ENCODE results near the gene FSIP1. TPM values are rescaled to one million over a fixed set of nuclear protein-coding genes. Genes with fewer than 3 reads are reported as not detected.

Gene FSIP1
- total RNA-seq, 1 experiment from 2014 or later: 0.61 TPM

GRCh38 chr15:39741258-39741657 is 41.4 kb downstream of the FSIP1 start:
- DNase-seq (ENCODE audit: low spot score) (no peak), ATAC-seq (no peak)
- ChIA-PET POLR2A (interaction anchor here (0.5 to 0.6 kb wide), 2 partner anchors 65 to 225 kb away, joined by 3 to 5 read pairs; no protein-coding TSS in a partner anchor), CTCF (interaction anchor here (0.6 to 5.4 kb wide), 2 partner anchors 16 to 1164 kb away, joined by 3 to 42 read pairs; no protein-coding TSS in a partner anchor)
- H3K4me3 Mint-ChIP-seq: no peak overlapping the region
- H3K27ac Mint-ChIP-seq: no peak overlapping the region
- H3K36me3 Mint-ChIP-seq: no peaks in the 10 kb centered on the region
- no peaks in the 10 kb centered on the region for H3K27me3 Mint-ChIP-seq (ENCODE audit: low read depth)
- peaks cover 12% of the 10 kb centered on the region; the same call in 1 of the 2 replicates for H3K4me1 Mint-ChIP-seq
- no peak for TF ChIP-seq ZNF232 (CRISPR knock-in tag; IDR thresholded peaks at IDR 0.05)
- TF ChIP-seq NR1H2 (CRISPR knock-in tag; IDR thresholded peaks at IDR 0.05): no peak
- no peak for TF ChIP-seq HMGXB4 (CRISPR knock-in tag; IDR thresholded peaks at IDR 0.05)
- H3K9me3 Mint-ChIP-seq: no peaks in the 10 kb centered on the region

GRCh38 chr15:39738998-39739397 is 43.6 kb downstream of the FSIP1 start:
- no peaks in the 10 kb centered on the region for H3K27me3 Mint-ChIP-seq (ENCODE audit: low read depth)
- H3K9me3 Mint-ChIP-seq: no peaks in the 10 kb centered on the region
- H3K36me3 Mint-ChIP-seq: no peaks in the 10 kb centered on the region
- POLR2A ChIA-PET: no interaction called here
- ATAC-seq (no peak), DNase-seq (ENCODE audit: low spot score) (no peak)
- TF ChIP-seq FOXP4 (CRISPR knock-in tag; IDR thresholded peaks at IDR 0.05) (no peak), GABPB1 (CRISPR knock-in tag; IDR thresholded peaks at IDR 0.05) (no peak), ZNF138 (CRISPR knock-in tag; conservative IDR thresholded peaks at IDR 0.05) (no peak), ZNF512 (CRISPR knock-in tag; IDR thresholded peaks at IDR 0.05; ENCODE audit: borderline replicate concordance) (no peak), E2F5 (CRISPR knock-in tag; IDR thresholded peaks at IDR 0.05) (no peak), TCF7 (CRISPR knock-in tag; IDR thresholded peaks at IDR 0.05; ENCODE audit: low read depth) (no peak), KAT7 (CRISPR knock-in tag; IDR thresholded peaks at IDR 0.05; ENCODE audit: borderline replicate concordance) (no peak), EMX1 (CRISPR knock-in tag; IDR thresholded peaks at IDR 0.05) (no peak)
- H3K4me1 Mint-ChIP-seq: peaks cover 12% of the 10 kb centered on the region; the same call in 1 of the 2 replicates
- H3K4me3 Mint-ChIP-seq: no peak overlapping the region
- CTCF ChIA-PET: interaction anchor here (5.4 kb wide), 1 partner anchor 19 kb away, joined by 42 read pairs; no protein-coding TSS in a partner anchor
- H3K27ac Mint-ChIP-seq: no peak overlapping the region

- H3K4me1 Mint-ChIP-seq: no peaks in the 10 kb centered on the region
- POLR2A ChIA-PET: interaction anchor here (0.6 kb wide), 1 partner anchor 25 kb away, joined by 7 read pairs; no protein-coding TSS in a partner anchor
- H3K4me3 Mint-ChIP-seq: no peak overlapping the region
- ATAC-seq (no peak), DNase-seq (ENCODE audit: low spot score) (no peak)
- CTCF ChIA-PET: interaction anchor here (0.8 kb wide), 1 partner anchor 52 kb away, joined by 4 read pairs; no protein-coding TSS in a partner anchor
- H3K27ac Mint-ChIP-seq: no peak overlapping the region
- H3K9me3 Mint-ChIP-seq: no peaks in the 10 kb centered on the region
- H3K27me3 Mint-ChIP-seq (ENCODE audit: low read depth): no peaks in the 10 kb centered on the region
- no peaks in the 10 kb centered on the region for H3K36me3 Mint-ChIP-seq
- no peak for TF ChIP-seq ATF1 (CRISPR knock-in tag; IDR thresholded peaks at IDR 0.05)
- TF ChIP-seq ZNF396 (CRISPR knock-in tag; IDR thresholded peaks at IDR 0.05; ENCODE audit: borderline replicate concordance): no peak
- TF ChIP-seq SMAD3 (CRISPR knock-in tag; IDR thresholded peaks at IDR 0.05; ENCODE audit: borderline replicate concordance): no peak
- TF ChIP-seq ATF3 (CRISPR knock-in tag; conservative IDR thresholded peaks at IDR 0.05): no peak
- TF ChIP-seq STAT6 (CRISPR knock-in tag; conservative IDR thresholded peaks at IDR 0.05; ENCODE audit: low read depth): no peak
- TF ChIP-seq HMGA2 (CRISPR knock-in tag; IDR thresholded peaks at IDR 0.05): no peak
- TF ChIP-seq, protein P1, sequence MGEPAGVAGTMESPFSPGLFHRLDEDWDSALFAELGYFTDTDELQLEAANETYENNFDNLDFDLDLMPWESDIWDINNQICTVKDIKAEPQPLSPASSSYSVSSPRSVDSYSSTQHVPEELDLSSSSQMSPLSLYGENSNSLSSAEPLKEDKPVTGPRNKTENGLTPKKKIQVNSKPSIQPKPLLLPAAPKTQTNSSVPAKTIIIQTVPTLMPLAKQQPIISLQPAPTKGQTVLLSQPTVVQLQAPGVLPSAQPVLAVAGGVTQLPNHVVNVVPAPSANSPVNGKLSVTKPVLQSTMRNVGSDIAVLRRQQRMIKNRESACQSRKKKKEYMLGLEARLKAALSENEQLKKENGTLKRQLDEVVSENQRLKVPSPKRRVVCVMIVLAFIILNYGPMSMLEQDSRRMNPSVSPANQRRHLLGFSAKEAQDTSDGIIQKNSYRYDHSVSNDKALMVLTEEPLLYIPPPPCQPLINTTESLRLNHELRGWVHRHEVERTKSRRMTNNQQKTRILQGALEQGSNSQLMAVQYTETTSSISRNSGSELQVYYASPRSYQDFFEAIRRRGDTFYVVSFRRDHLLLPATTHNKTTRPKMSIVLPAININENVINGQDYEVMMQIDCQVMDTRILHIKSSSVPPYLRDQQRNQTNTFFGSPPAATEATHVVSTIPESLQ (CRISPR knock-in tag; IDR thresholded peaks at IDR 0.05): no peak
- TF ChIP-seq JAZF1 (CRISPR knock-in tag; IDR thresholded peaks at IDR 0.05): no peak
Measured at GRCh38 chr15:39737196-39737550, 45.5 kb downstream of the FSIP1 start.
